Breast epithelium (tissue), 3 donors: Measurements from ENCODE around the gene NUPR2.
A peak's percentile ranks its signal among the peaks of the same experiment; 100 is the strongest.

ENCODE experiments used
- CTCF ChIP-seq, 3 donors: fragments of 450-650 bp; IDR thresholded peaks; one replicate each; pipeline ENCODE4 v1.5.1; 2016 to 2017; ENCODE audit warnings: antibody characterized with exemption in 3 of 3, mild to moderate bottlenecking in 3 of 3, moderate library complexity in 3 of 3
- POLR2AphosphoS5 ChIP-seq, 3 donors: sonication (generic); formaldehyde crosslinking; IDR thresholded peaks; one replicate each; pipeline ENCODE4 v1.6.1; 2017; ENCODE audit warnings: antibody characterized with exemption in 3 of 3

- peak; percentile 31 to 56 (median 45) for TF ChIP-seq POLR2AphosphoS5 (IDR thresholded peaks at IDR 0.05)
- no peak for TF ChIP-seq CTCF (IDR thresholded peaks at IDR 0.05)
Observed at GRCh38 chr7:56097700-56098099, 18.5 kb downstream of the NUPR2 start.
